IPS-11a (cell line): ENCODE measurements around the gene UBL5.

ENCODE experiments used
- H3K4me3 ChIP-seq: one replicate; pipeline ENCODE4 v1.5.1; 2013; ENCODE audit warnings: low read depth, low read length, control low read depth

Gene UBL5

GRCh38 chr19:9848762-9849161 is 21.0 kb downstream of the UBL5 start:
- H3K4me3 ChIP-seq, result no peak overlapping the region

GRCh38 chr19:9849791-9850190 is 22.1 kb downstream of the UBL5 start:
- H3K4me3 ChIP-seq, result no peak overlapping the region

GRCh38 chr19:9850235-9850959 is 22.7 kb downstream of the UBL5 start:
- H3K4me3 ChIP-seq, result no peak overlapping the region

GRCh38 chr19:9854282-9854846 is 26.6 kb downstream of the UBL5 start:
- no peak overlapping the region for H3K4me3 ChIP-seq

- H3K4me3 ChIP-seq, result no peak overlapping the region
Observed at GRCh38 chr19:9856609-9857008, 28.9 kb downstream of the UBL5 start.

GRCh38 chr19:9857076-9857721 is 29.5 kb downstream of the UBL5 start:
- H3K4me3 ChIP-seq, result no peak overlapping the region

- H3K4me3 ChIP-seq, result no peak overlapping the region
Observed at GRCh38 chr19:9857920-9858746, 30.4 kb downstream of the UBL5 start.

GRCh38 chr19:9858766-9859165 is 31.0 kb downstream of the UBL5 start:
- no peak overlapping the region for H3K4me3 ChIP-seq

- H3K4me3 ChIP-seq, result no peak overlapping the region
Observed at GRCh38 chr19:9860407-9860806, 32.7 kb downstream of the UBL5 start.

GRCh38 chr19:9861503-9861902 is 33.8 kb downstream of the UBL5 start:
- H3K4me3 ChIP-seq, result no peak overlapping the region

GRCh38 chr19:9862938-9863337 is 35.2 kb downstream of the UBL5 start:
- no peak overlapping the region for H3K4me3 ChIP-seq

- no peak overlapping the region for H3K4me3 ChIP-seq
Observed at GRCh38 chr19:9863759-9864158, 36.0 kb downstream of the UBL5 start.

GRCh38 chr19:9865732-9866501 is 38.2 kb downstream of the UBL5 start:
- no peak overlapping the region for H3K4me3 ChIP-seq

- H3K4me3 ChIP-seq, result no peak overlapping the region
Observed at GRCh38 chr19:9868983-9869617, 41.4 kb downstream of the UBL5 start.

GRCh38 chr19:9871626-9872338 is 44.1 kb downstream of the UBL5 start:
- H3K4me3 ChIP-seq, result no peak overlapping the region

- no peak overlapping the region for H3K4me3 ChIP-seq
Observed at GRCh38 chr19:9872618-9873242, 45.0 kb downstream of the UBL5 start.

GRCh38 chr19:9875031-9875627 is 47.4 kb downstream of the UBL5 start:
- no peak overlapping the region for H3K4me3 ChIP-seq

- H3K4me3 ChIP-seq, result no peak overlapping the region
Observed at GRCh38 chr19:9875796-9876195, 48.1 kb downstream of the UBL5 start.
